Astrocyte (in vitro differentiated cells and primary cell): ENCODE data around the gene FKBP11.
"Not testable (repeated sequence)": the region's sequence is repeated elsewhere in the genome, so short reads cannot be mapped to it uniquely, and the experiment has no call there.

Experiments used
- CTCF ChIP-seq: IDR thresholded peaks from 2 replicates; pipeline ENCODE4 v1.5.1; 2011; ENCODE audit warnings: low read depth, mild to moderate bottlenecking, inconsistent platforms, low read length, moderate library complexity; ENCODE audit not compliant: insufficient read depth
- EZH2 ChIP-seq: IDR thresholded peaks from 2 replicates; pipeline ENCODE4 v1.6.1; 2012; ENCODE audit warnings: mild to moderate bottlenecking, low read length, inconsistent platforms; ENCODE audit not compliant: insufficient read depth

- not testable (repeated sequence) for TF ChIP-seq EZH2, CTCF
Observed at GRCh38 chr12:48873534-48873933, 51.8 kb downstream of the FKBP11 start.
